Activated naive CD8-positive, alpha-beta T cell (primary cell): Measurements from ENCODE around the gene LZTS3.
A peak's percentile ranks its signal among the peaks of the same experiment; 100 is the strongest.
"Not testable (repeated sequence)": the region's sequence is repeated elsewhere in the genome, so short reads cannot be mapped to it uniquely, and the experiment has no call there.

Experiments
- H3K27ac Mint-ChIP-seq: one replicate; pipeline ENCODE4 v1.8.0; 2021; ENCODE audit warnings: mixed read lengths
- H3K27me3 Mint-ChIP-seq: one replicate; pipeline ENCODE4 v1.8.0; 2021; ENCODE audit warnings: mixed read lengths
- H3K36me3 Mint-ChIP-seq: one replicate; pipeline ENCODE4 v1.8.0; 2021; ENCODE audit warnings: mixed read lengths
- H3K4me1 Mint-ChIP-seq: one replicate; pipeline ENCODE4 v1.8.0; 2021; ENCODE audit warnings: low read depth, mixed read lengths
- H3K4me3 Mint-ChIP-seq: one replicate; pipeline ENCODE4 v1.8.0; 2021; ENCODE audit warnings: mild to moderate bottlenecking, mixed read lengths
- H3K9me3 Mint-ChIP-seq: one replicate; pipeline ENCODE4 v1.8.0; 2021; ENCODE audit warnings: low read depth, mixed read lengths

The LZTS3 gene

GRCh38 chr20:3199976-3200755 is 26.8 kb upstream of the LZTS3 start:
- peak overlapping the region; percentile 34 for H3K27ac Mint-ChIP-seq

GRCh38 chr20:3199206-3199605 is 25.9 kb upstream of the LZTS3 start:
- H3K4me1 Mint-ChIP-seq = peaks cover 25% of the 10 kb centered on the region
- no peaks in the 10 kb centered on the region for H3K27me3 Mint-ChIP-seq
- peaks cover 11% of the 10 kb centered on the region for H3K36me3 Mint-ChIP-seq
- H3K9me3 Mint-ChIP-seq = no peaks in the 10 kb centered on the region
- no peak overlapping the region for H3K4me3 Mint-ChIP-seq
- no peak overlapping the region for H3K27ac Mint-ChIP-seq

More at GRCh38 chr20:3199976-3200755, 26.8 kb upstream of the LZTS3 start:
- Mint-ChIP-seq H3K36me3 (peaks cover 11% of the 10 kb centered on the region), H3K9me3 (no peaks in the 10 kb centered on the region), H3K27me3 (no peaks in the 10 kb centered on the region), H3K4me1 (peaks cover 25% of the 10 kb centered on the region), H3K4me3 (no peak overlapping the region)

- Mint-ChIP-seq H3K27me3 (no peaks in the 10 kb centered on the region), H3K36me3 (peaks cover 9% of the 10 kb centered on the region), H3K4me1 (peaks cover 19% of the 10 kb centered on the region), H3K27ac (peak overlapping the region; percentile 64), H3K4me3 (no peak overlapping the region), H3K9me3 (no peaks in the 10 kb centered on the region)
Observed at GRCh38 chr20:3195590-3196237, 22.4 kb upstream of the LZTS3 start.

GRCh38 chr20:3194617-3195280 is 21.4 kb upstream of the LZTS3 start:
- Mint-ChIP-seq H3K36me3 (peaks cover 9% of the 10 kb centered on the region), H3K27me3 (no peaks in the 10 kb centered on the region), H3K4me1 (peaks cover 16% of the 10 kb centered on the region), H3K27ac (peak overlapping the region; percentile 64), H3K4me3 (no peak overlapping the region), H3K9me3 (no peaks in the 10 kb centered on the region)

GRCh38 chr20:3193806-3194616 is 20.7 kb upstream of the LZTS3 start:
- peaks cover 13% of the 10 kb centered on the region for H3K4me1 Mint-ChIP-seq
- H3K4me3 Mint-ChIP-seq = no peak overlapping the region
- no peak overlapping the region for H3K27ac Mint-ChIP-seq
- H3K9me3 Mint-ChIP-seq = no peaks in the 10 kb centered on the region
- H3K27me3 Mint-ChIP-seq = no peaks in the 10 kb centered on the region
- peaks cover 5% of the 10 kb centered on the region for H3K36me3 Mint-ChIP-seq

- H3K36me3 Mint-ChIP-seq = peaks cover 5% of the 10 kb centered on the region
- no peak overlapping the region for H3K27ac Mint-ChIP-seq
- H3K27me3 Mint-ChIP-seq = no peaks in the 10 kb centered on the region
- peaks cover 13% of the 10 kb centered on the region for H3K4me1 Mint-ChIP-seq
- no peak overlapping the region for H3K4me3 Mint-ChIP-seq
- H3K9me3 Mint-ChIP-seq = no peaks in the 10 kb centered on the region
Observed at GRCh38 chr20:3192226-3193015, 19.1 kb upstream of the LZTS3 start.

- peaks cover 3% of the 10 kb centered on the region for H3K36me3 Mint-ChIP-seq
- no peak overlapping the region for H3K27ac Mint-ChIP-seq
- H3K27me3 Mint-ChIP-seq = no peaks in the 10 kb centered on the region
- H3K9me3 Mint-ChIP-seq = no peaks in the 10 kb centered on the region
- peaks cover 8% of the 10 kb centered on the region for H3K4me1 Mint-ChIP-seq
- H3K4me3 Mint-ChIP-seq = no peak overlapping the region
Observed at GRCh38 chr20:3190681-3191111, 17.3 kb upstream of the LZTS3 start.

- H3K36me3 Mint-ChIP-seq = no peaks in the 10 kb centered on the region
- no peaks in the 10 kb centered on the region for H3K27me3 Mint-ChIP-seq
- H3K4me1 Mint-ChIP-seq = peaks cover 2% of the 10 kb centered on the region
- no peaks in the 10 kb centered on the region for H3K9me3 Mint-ChIP-seq
- no peak overlapping the region for H3K4me3 Mint-ChIP-seq
- peak overlapping the region; percentile 30 for H3K27ac Mint-ChIP-seq
Observed at GRCh38 chr20:3189561-3190131, 16.3 kb upstream of the LZTS3 start.

GRCh38 chr20:3188823-3189413 is 15.6 kb upstream of the LZTS3 start:
- H3K36me3 Mint-ChIP-seq = no peaks in the 10 kb centered on the region
- H3K9me3 Mint-ChIP-seq = no peaks in the 10 kb centered on the region
- H3K4me3 Mint-ChIP-seq = no peak overlapping the region
- no peaks in the 10 kb centered on the region for H3K4me1 Mint-ChIP-seq
- no peaks in the 10 kb centered on the region for H3K27me3 Mint-ChIP-seq
- H3K27ac Mint-ChIP-seq = peak overlapping the region; percentile 28

- not testable (repeated sequence) for H3K36me3 Mint-ChIP-seq, H3K4me1 Mint-ChIP-seq, H3K9me3 Mint-ChIP-seq, H3K27me3 Mint-ChIP-seq, H3K4me3 Mint-ChIP-seq, H3K27ac Mint-ChIP-seq
Observed at GRCh38 chr20:3187861-3188260, 14.5 kb upstream of the LZTS3 start.

- H3K9me3 Mint-ChIP-seq = no peaks in the 10 kb centered on the region
- H3K4me1 Mint-ChIP-seq = no peaks in the 10 kb centered on the region
- H3K4me3 Mint-ChIP-seq = no peak overlapping the region
- H3K27ac Mint-ChIP-seq = no peak overlapping the region
- no peaks in the 10 kb centered on the region for H3K27me3 Mint-ChIP-seq
- no peaks in the 10 kb centered on the region for H3K36me3 Mint-ChIP-seq
Observed at GRCh38 chr20:3183896-3184612, 10.7 kb upstream of the LZTS3 start.

- not testable (repeated sequence) for H3K4me1 Mint-ChIP-seq, H3K27ac Mint-ChIP-seq, H3K4me3 Mint-ChIP-seq, H3K36me3 Mint-ChIP-seq, H3K9me3 Mint-ChIP-seq, H3K27me3 Mint-ChIP-seq
Observed at GRCh38 chr20:3182429-3182828, 9.1 kb upstream of the LZTS3 start.

GRCh38 chr20:3181270-3181669 is 7.9 kb upstream of the LZTS3 start:
- no peaks in the 10 kb centered on the region for H3K27me3 Mint-ChIP-seq
- no peak overlapping the region for H3K4me3 Mint-ChIP-seq
- no peak overlapping the region for H3K27ac Mint-ChIP-seq
- H3K36me3 Mint-ChIP-seq = no peaks in the 10 kb centered on the region
- H3K9me3 Mint-ChIP-seq = no peaks in the 10 kb centered on the region
- H3K4me1 Mint-ChIP-seq = no peaks in the 10 kb centered on the region
